Mesenchymal stem cell (in vitro differentiated cells and primary cell): ENCODE measurements around the gene RERG.
A peak's percentile ranks its signal among the peaks of the same experiment; 100 is the strongest.

Experiments used
- DNase-seq: peaks from one replicate; pipeline ENCODE4 v3.0.0-alpha.2; 2013
- H2AFZ ChIP-seq: one replicate; pipeline ENCODE4 v1.6.1; 2013; ENCODE audit warnings: low read depth, mild to moderate bottlenecking, control low read depth, inconsistent platforms, low read length, moderate library complexity
- H2AK5ac ChIP-seq: 2 replicates; pipeline ENCODE4 v1.6.1; 2013; ENCODE audit warnings: low read length, moderate library complexity, mild to moderate bottlenecking, inconsistent platforms; ENCODE audit not compliant: severe bottlenecking
- H2BK120ac ChIP-seq: one replicate; pipeline ENCODE4 v1.6.1; 2013; ENCODE audit warnings: low read depth, mild to moderate bottlenecking, inconsistent platforms, low read length, moderate library complexity
- H2BK12ac ChIP-seq, 2 experiments: one replicate each; pipeline ENCODE4 v1.6.1; 2013; ENCODE audit warnings: inconsistent platforms in 2 of 2, low read length in 2 of 2, mild to moderate bottlenecking in 2 of 2, moderate library complexity in 2 of 2, control low read depth in 1 of 2
- H2BK15ac ChIP-seq: one replicate; pipeline ENCODE4 v1.6.1; 2013; ENCODE audit warnings: mild to moderate bottlenecking, low read depth, inconsistent platforms; ENCODE audit not compliant: poor library complexity, severe bottlenecking
- H2BK5ac ChIP-seq: 2 replicates; pipeline ENCODE4 v1.6.1; 2013; ENCODE audit warnings: low read depth, mild to moderate bottlenecking, low read length, control low read depth, inconsistent platforms; ENCODE audit not compliant: poor library complexity, severe bottlenecking
- H3K14ac ChIP-seq, 2 experiments: one replicate each; pipeline ENCODE4 v1.6.1; 2013; ENCODE audit warnings: inconsistent platforms in 2 of 2, low read length in 2 of 2, control low read depth in 1 of 2, mild to moderate bottlenecking in 1 of 2, moderate library complexity in 1 of 2
- H3K18ac ChIP-seq, 2 experiments: one replicate each; pipeline ENCODE4 v1.6.1; 2013; ENCODE audit warnings: inconsistent platforms in 2 of 2, low read length in 2 of 2, control low read depth in 1 of 2, low read depth in 1 of 2, mild to moderate bottlenecking in 1 of 2
- H3K23ac ChIP-seq, 2 experiments: one replicate each; pipeline ENCODE4 v1.6.1; 2013; ENCODE audit warnings: inconsistent platforms in 2 of 2, low read length in 2 of 2, mild to moderate bottlenecking in 2 of 2, moderate library complexity in 2 of 2, control low read depth in 1 of 2
- H3K27ac ChIP-seq: 2 replicates; pipeline ENCODE4 v1.5.1; 2013; ENCODE audit warnings: mild to moderate bottlenecking, moderate library complexity, low read length, control low read depth, inconsistent platforms; ENCODE audit not compliant: poor library complexity, severe bottlenecking
- H3K27me3 ChIP-seq, 2 experiments: 2 replicates each; pipeline versions ENCODE4 v1.6.1 to v1.7.0; 2013; ENCODE audit warnings: low read length in 2 of 2, mild to moderate bottlenecking in 2 of 2, moderate library complexity in 2 of 2, control low read depth in 1 of 2, inconsistent platforms in 1 of 2; ENCODE audit not compliant: control insufficient read depth in 1 of 2, insufficient read depth in 1 of 2
- H3K36me3 ChIP-seq, 2 experiments: 2 replicates each; pipeline versions ENCODE4 v1.6.1 to v1.7.0; 2013; ENCODE audit warnings: low read length in 2 of 2, control low read depth in 1 of 2, inconsistent platforms in 1 of 2, low read depth in 1 of 2, mild to moderate bottlenecking in 1 of 2; ENCODE audit not compliant: insufficient read depth in 2 of 2, control insufficient read depth in 1 of 2
- H3K4ac ChIP-seq, 2 experiments: one replicate each; pipeline ENCODE4 v1.6.1; 2013; ENCODE audit warnings: inconsistent platforms in 2 of 2, low read length in 2 of 2, mild to moderate bottlenecking in 2 of 2, moderate library complexity in 2 of 2, control low read depth in 1 of 2, low read depth in 1 of 2
- H3K4me1 ChIP-seq: 2 replicates; pipeline ENCODE4 v1.6.1; 2013; ENCODE audit warnings: low read depth, low read length, control low read depth; ENCODE audit not compliant: control insufficient read depth, insufficient read depth
- H3K4me2 ChIP-seq: 2 replicates; pipeline ENCODE4 v1.6.1; 2013; ENCODE audit warnings: low read length, mild to moderate bottlenecking, inconsistent platforms; ENCODE audit not compliant: poor library complexity, severe bottlenecking
- H3K4me3 ChIP-seq, 2 experiments: 2 replicates each; pipeline versions ENCODE4 v1.5.1 to v1.7.0; 2013; ENCODE audit warnings: low read length in 2 of 2, mild to moderate bottlenecking in 2 of 2, control low read depth in 1 of 2, low read depth in 1 of 2; ENCODE audit not compliant: insufficient read depth in 1 of 2
- H3K79me1 ChIP-seq: replicated peaks from 2 replicates; pipeline ENCODE4 v1.6.1; 2013; ENCODE audit warnings: mild to moderate bottlenecking, control low read depth, low read length, inconsistent platforms; ENCODE audit not compliant: poor library complexity, severe bottlenecking
- H3K9ac ChIP-seq: 2 replicates; pipeline ENCODE4 v1.7.0; 2013; ENCODE audit warnings: mild to moderate bottlenecking, low read length, moderate library complexity
- H3K9me3 ChIP-seq: 2 replicates; pipeline ENCODE4 v1.7.0; 2013; ENCODE audit warnings: mild to moderate bottlenecking, low read length; ENCODE audit not compliant: control insufficient read depth
- H4K8ac ChIP-seq: one replicate; pipeline ENCODE4 v1.6.1; 2013; ENCODE audit warnings: inconsistent platforms, mild to moderate bottlenecking, low read length, moderate library complexity
- H4K91ac ChIP-seq: one replicate; pipeline ENCODE4 v1.6.1; 2013; ENCODE audit warnings: mild to moderate bottlenecking, low read length, inconsistent platforms
- WGBS: methylation state at CpG from one replicate; pipeline ENCODE4 v1.1.7; 2013; ENCODE audit warnings: mixed read lengths; 5-methylcytosine and 5-hydroxymethylcytosine counted together

The RERG gene

DNA sequence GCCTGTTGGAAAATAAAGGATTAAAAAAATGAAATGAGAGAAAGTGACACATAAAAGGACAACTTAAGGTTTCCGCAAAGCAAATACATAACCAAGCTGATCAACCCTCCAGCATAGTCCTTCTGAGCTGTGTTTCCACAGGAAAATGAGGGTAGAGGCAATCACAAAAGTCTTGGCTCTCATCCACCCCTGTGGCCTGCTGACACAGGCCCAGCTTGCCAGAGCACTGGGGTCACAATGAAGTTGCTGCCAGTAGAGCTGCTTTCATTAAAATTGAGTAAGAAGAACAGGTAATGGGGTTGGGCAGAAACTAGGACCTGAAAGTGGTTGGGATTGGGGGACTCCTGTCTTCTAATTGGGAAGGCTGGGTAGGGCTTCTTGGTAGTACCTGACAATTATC lies 65.9 kb downstream of the RERG start:
- no peak overlapping the region for H4K8ac ChIP-seq
- H2BK5ac ChIP-seq = no peak overlapping the region
- H2BK12ac ChIP-seq = peak overlapping the region; percentile 28 to 37
- DNase-seq = no peak
- no peak overlapping the region for H2AFZ ChIP-seq
- no peak overlapping the region for H3K27ac ChIP-seq
- H3K4me1 ChIP-seq = no peaks in the 10 kb centered on the region
- WGBS = 100% methylated on average over 1 of the region's 1 CpG
- peak overlapping the region; percentile 86 for H2AK5ac ChIP-seq
- H3K36me3 ChIP-seq = no peaks in the 10 kb centered on the region
- H3K9ac ChIP-seq = no peak overlapping the region
- no peak overlapping the region for H2BK120ac ChIP-seq
- no peaks in the 10 kb centered on the region for H3K79me1 ChIP-seq
- H3K9me3 ChIP-seq = no peaks in the 10 kb centered on the region
- no peak overlapping the region for H3K4me3 ChIP-seq
- H3K4ac ChIP-seq = no peak overlapping the region
- H3K18ac ChIP-seq = peak overlapping the region; percentile 28 to 87
- H3K4me2 ChIP-seq = no peak overlapping the region
- H3K14ac ChIP-seq = no peak overlapping the region
- no peaks in the 10 kb centered on the region for H3K27me3 ChIP-seq
- peak overlapping the region; percentile 22 for H4K91ac ChIP-seq
- H2BK15ac ChIP-seq = peak overlapping the region; percentile 7
- no peak overlapping the region for H3K23ac ChIP-seq

DNA sequence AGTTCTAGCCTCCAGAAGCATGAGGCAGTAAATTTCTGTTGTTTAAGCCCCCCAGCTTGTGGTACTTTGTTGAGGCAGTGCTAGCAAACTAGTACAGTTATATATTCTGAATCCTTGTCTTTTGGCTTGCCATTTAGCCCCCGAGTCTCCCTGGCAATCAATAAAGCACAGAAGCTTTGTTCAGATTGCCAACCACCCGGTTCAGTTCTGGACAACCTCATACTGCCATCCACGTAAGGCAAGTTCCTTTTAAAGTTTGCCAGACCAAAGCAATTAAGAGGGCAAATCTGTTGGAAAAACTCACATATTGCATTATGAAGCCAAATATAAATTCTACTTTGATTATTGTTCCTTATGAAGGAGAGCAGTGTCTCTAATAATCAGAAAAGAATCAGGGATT lies 67.1 kb downstream of the RERG start:
- no peaks in the 10 kb centered on the region for H3K36me3 ChIP-seq
- no peaks in the 10 kb centered on the region for H3K79me1 ChIP-seq
- H3K9ac ChIP-seq = no peak overlapping the region
- no peak overlapping the region for H4K8ac ChIP-seq
- WGBS = 91% methylated on average over 2 of the region's 3 CpGs
- DNase-seq = no peak
- no peak overlapping the region for H2BK5ac ChIP-seq
- no peak overlapping the region for H3K4me3 ChIP-seq
- no peaks in the 10 kb centered on the region for H3K9me3 ChIP-seq
- H3K4me2 ChIP-seq = no peak overlapping the region
- no peak overlapping the region for H4K91ac ChIP-seq
- peak overlapping the region in 1 of 2 experiments; percentile 37 for H3K18ac ChIP-seq
- H2BK120ac ChIP-seq = no peak overlapping the region
- H2AFZ ChIP-seq = no peak overlapping the region
- no peak overlapping the region for H3K23ac ChIP-seq
- peak overlapping the region in 1 of 2 experiments; percentile 37 for H2BK12ac ChIP-seq
- H3K27ac ChIP-seq = no peak overlapping the region
- H3K27me3 ChIP-seq = peaks cover 0 to 4% of the 10 kb centered on the region in 2 experiments
- H3K4ac ChIP-seq = peak overlapping the region in 1 of 2 experiments; percentile 47
- peak overlapping the region; percentile 50 for H2AK5ac ChIP-seq
- H2BK15ac ChIP-seq = no peak overlapping the region
- no peak overlapping the region for H3K14ac ChIP-seq
- H3K4me1 ChIP-seq = no peaks in the 10 kb centered on the region

DNA sequence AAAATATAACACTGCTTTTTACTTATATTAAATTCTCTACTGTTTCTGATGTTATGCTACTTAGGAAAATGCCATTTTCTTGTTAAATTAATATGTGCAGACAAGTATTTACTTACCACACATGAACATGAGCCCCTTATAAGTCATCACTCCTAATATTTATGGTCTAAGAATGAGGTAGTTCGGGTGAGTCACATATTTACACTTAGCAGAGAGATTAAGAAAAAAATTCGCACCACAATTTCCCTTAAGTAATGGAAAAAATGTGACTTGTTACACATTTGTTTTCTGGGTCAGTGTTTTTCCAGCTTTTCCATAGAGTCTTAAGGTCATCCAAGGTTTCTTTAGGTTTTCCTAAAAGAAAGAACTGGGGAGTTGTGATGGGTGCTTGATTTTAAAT lies 68.3 kb downstream of the RERG start:
- WGBS = no CpG with 5 or more reads among the region's 2 CpGs
- no peak overlapping the region for H3K4me2 ChIP-seq

DNA sequence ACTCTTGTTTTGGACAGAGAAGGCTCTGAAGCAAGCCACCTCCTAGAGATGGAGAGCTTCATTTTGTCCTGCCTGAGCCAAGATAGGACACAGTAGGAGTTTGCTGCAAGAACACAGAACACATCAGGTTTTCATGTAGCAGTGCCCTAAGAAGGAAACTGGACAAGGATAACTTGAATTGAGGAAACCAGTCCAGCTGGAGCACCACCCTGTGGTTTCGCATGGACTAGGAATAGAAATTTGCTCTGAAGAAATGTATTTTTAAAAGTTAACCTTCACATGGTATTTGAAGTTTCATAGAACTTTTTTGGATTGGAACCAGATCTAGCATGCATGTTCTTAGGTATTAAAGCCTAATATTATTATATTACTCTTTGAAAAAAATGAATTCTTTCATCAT lies 68.8 kb downstream of the RERG start:
- DNase-seq = peak; percentile 42
- no peak overlapping the region for H2BK5ac ChIP-seq
- no peak overlapping the region for H3K14ac ChIP-seq
- H2AFZ ChIP-seq = no peak overlapping the region
- no peak overlapping the region for H3K23ac ChIP-seq
- H4K91ac ChIP-seq = no peak overlapping the region
- no peak overlapping the region for H3K4me2 ChIP-seq
- H2AK5ac ChIP-seq = no peak overlapping the region
- peaks cover 0 to 4% of the 10 kb centered on the region in 2 experiments for H3K27me3 ChIP-seq
- H2BK12ac ChIP-seq = peak overlapping the region in 1 of 2 experiments; percentile 12
- peak overlapping the region; percentile 0 for H3K27ac ChIP-seq
- H3K9me3 ChIP-seq = no peaks in the 10 kb centered on the region
- no peak overlapping the region for H2BK15ac ChIP-seq
- H3K4me1 ChIP-seq = no peaks in the 10 kb centered on the region
- H3K4me3 ChIP-seq = no peak overlapping the region
- peak overlapping the region in 1 of 2 experiments; percentile 37 for H3K18ac ChIP-seq
- peak overlapping the region; percentile 23 for H3K9ac ChIP-seq
- H4K8ac ChIP-seq = no peak overlapping the region
- no peaks in the 10 kb centered on the region for H3K79me1 ChIP-seq
- no peaks in the 10 kb centered on the region for H3K36me3 ChIP-seq
- no peak overlapping the region for H3K4ac ChIP-seq
- H2BK120ac ChIP-seq = no peak overlapping the region
- WGBS = 71% methylated on average over 1 of the region's 1 CpG

More for the DNA sequence above, 68.3 kb downstream of the RERG start:
- Histone ChIP-seq H2BK5ac (no peak overlapping the region), H3K4me3 (no peak overlapping the region), H3K23ac (no peak overlapping the region), H3K4ac (no peak overlapping the region), H3K9me3 (no peaks in the 10 kb centered on the region), H3K27me3 (peaks cover 0 to 4% of the 10 kb centered on the region in 2 experiments), H4K91ac (no peak overlapping the region), H3K14ac (no peak overlapping the region), H3K4me1 (no peaks in the 10 kb centered on the region), H4K8ac (no peak overlapping the region), H3K79me1 (no peaks in the 10 kb centered on the region), H3K36me3 (no peaks in the 10 kb centered on the region), H2BK15ac (no peak overlapping the region), H2AFZ (no peak overlapping the region), H2BK12ac (no peak overlapping the region), H2BK120ac (no peak overlapping the region), H3K9ac (peak overlapping the region; percentile 3), H2AK5ac (no peak overlapping the region), H3K18ac (no peak overlapping the region), H3K27ac (peak overlapping the region; percentile 60)
- DNase-seq = peak; percentile 91
